GM12878 (cell line): ENCODE data around the gene MARK4. TPM values are rescaled to one million over a fixed set of nuclear protein-coding genes. Genes with fewer than 3 reads are reported as not detected.

Experiments used
- ATAC-seq: fragments of 200-7000 bp; cut with Tn5 transposase; 3 replicates; pipeline ENCODE4 v1.9.1; 2020; ENCODE audit warnings: mild to moderate bottlenecking, moderate library complexity
- BruUV-seq: library from RNA; stranded (reverse); fragments of 400-500 nt; replicated peaks from 2 replicates; lab custom pipeline; 2021; lab: Mats Ljungman, UMichigan
- CTCF ChIA-PET: fragments of 300-600 bp; sonication (Branson Sonifier 250); formaldehyde crosslinking; extraction: SDS; loops from one replicate; lab custom pipeline; 2021; ENCODE audit warnings: inconsistent platforms; lab: Yijun Ruan, JAX
- POLR2A ChIA-PET: fragments of 350-600 bp; formaldehyde crosslinking; extraction: SDS; loops from one replicate; lab custom pipeline; 2021; ENCODE audit warnings: inconsistent platforms; lab: Charles Lee
- RAD21 ChIA-PET: fragments of 300-600 bp; sonication (Branson Sonifier 250); formaldehyde crosslinking; loops from one replicate; lab custom pipeline; 2023; ENCODE audit warnings: antibody characterized with exemption; ENCODE audit not compliant: unreplicated experiment; lab: Charles Lee
- SMC1A ChIA-PET: fragments of 300-600 bp; sonication (Branson Sonifier 250); formaldehyde crosslinking; loops from one replicate; lab custom pipeline; 2023; ENCODE audit not compliant: unreplicated experiment, uncharacterized antibody; lab: Charles Lee
- DNase-seq: peaks from one replicate; pipeline ENCODE4 v3.0.0-alpha.2; 2011; ENCODE audit warnings: low read depth, low spot score
- FAIRE-seq: peaks from 3 replicates; lab custom pipeline; 2011; peaks lifted over from hg19 to GRCh38; lab: Jason Lieb, UNC
- H2AFZ ChIP-seq: 2 replicates; pipeline ENCODE4 v1.6.0; 2011; ENCODE audit warnings: low read depth, low read length, control low read depth; ENCODE audit not compliant: control insufficient read depth
- H3K27ac ChIP-seq: 2 replicates; pipeline ENCODE4 v1.5.1; 2011; ENCODE audit warnings: control low read depth; ENCODE audit not compliant: control insufficient read depth, insufficient read depth
- H3K27me3 ChIP-seq, 2 experiments: replicated peaks in 1 of 2; 2 replicates each; pipeline versions ENCODE4 v1.6.0 to v1.6.1; 2011; ENCODE audit warnings: low read length in 1 of 2; ENCODE audit not compliant: control insufficient read depth in 2 of 2, insufficient read depth in 2 of 2
- H3K36me3 ChIP-seq, 2 experiments: 2 replicates each; pipeline ENCODE4 v1.5.1; 2011; ENCODE audit warnings: low read length in 1 of 2; ENCODE audit not compliant: control insufficient read depth in 2 of 2, insufficient read depth in 2 of 2
- H3K4me1 ChIP-seq: 2 replicates; pipeline ENCODE4 v1.6.1; 2011; ENCODE audit warnings: mild to moderate bottlenecking, low read length, moderate library complexity, mixed read lengths; ENCODE audit not compliant: control insufficient read depth, insufficient read depth
- H3K4me2 ChIP-seq: 2 replicates; pipeline ENCODE4 v1.6.0; 2011; ENCODE audit warnings: control low read depth; ENCODE audit not compliant: control insufficient read depth, insufficient read depth
- H3K4me3 ChIP-seq: fragments of 200-600 bp; sonication (generic); 2 replicates; pipeline ENCODE4 v1.5.1; 2016
- H3K79me2 ChIP-seq: 2 replicates; pipeline ENCODE4 v1.6.0; 2011; ENCODE audit warnings: low read length; ENCODE audit not compliant: control insufficient read depth, insufficient read depth
- H3K9ac ChIP-seq: 2 replicates; pipeline ENCODE4 v1.8.0; 2011; ENCODE audit warnings: low read length, control low read depth, mixed read lengths; ENCODE audit not compliant: control insufficient read depth, insufficient read depth
- H3K9me3 ChIP-seq: replicated peaks from 3 replicates; pipeline ENCODE4 v1.5.1; 2011; ENCODE audit warnings: mild to moderate bottlenecking, low read length; ENCODE audit not compliant: control insufficient read depth, insufficient read depth
- H4K20me1 ChIP-seq: 2 replicates; pipeline ENCODE4 v1.6.0; 2011; ENCODE audit not compliant: control insufficient read depth, insufficient read depth
- ATF7 ChIP-seq: fragments of 450-650 bp; IDR thresholded peaks from 2 replicates; pipeline ENCODE4 v1.6.1; 2016; ENCODE audit warnings: low read depth, mild to moderate bottlenecking
- CBX5 ChIP-seq: sonication (generic); IDR thresholded peaks from 2 replicates; pipeline ENCODE4 v1.6.1; 2016; ENCODE audit warnings: low read depth, moderate library complexity, mild to moderate bottlenecking, inconsistent platforms
- CEBPB ChIP-seq, 2 experiments: fragments of 150-350 bp in 1 of 2; IDR thresholded peaks; 2 replicates each; pipeline ENCODE4 v1.6.1; 2012 to 2014; ENCODE audit warnings: low read depth in 2 of 2, low read length in 2 of 2, borderline replicate concordance in 1 of 2, inconsistent platforms in 1 of 2
- CHD1 ChIP-seq: IDR thresholded peaks from 2 replicates; pipeline ENCODE4 v1.6.1; 2012; ENCODE audit warnings: low read depth, low read length, improper control_type of control experiment
- ELK1 ChIP-seq: IDR thresholded peaks from 2 replicates; pipeline ENCODE4 v1.6.1; 2012; ENCODE audit warnings: low read depth, low read length, improper control_type of control experiment
- JUND ChIP-seq: IDR thresholded peaks from 2 replicates; pipeline ENCODE4 v1.6.1; 2012; ENCODE audit warnings: low read depth, mild to moderate bottlenecking, low read length, improper control_type of control experiment, moderate library complexity
- MEF2B ChIP-seq: fragments of 450-650 bp; IDR thresholded peaks from 2 replicates; pipeline ENCODE4 v1.6.1; 2018; ENCODE audit warnings: mild to moderate bottlenecking, moderate library complexity; ENCODE audit not compliant: partially characterized antibody, poor library complexity, severe bottlenecking
- MTA3 ChIP-seq: IDR thresholded peaks from 2 replicates; pipeline ENCODE4 v1.6.1; 2012; ENCODE audit warnings: low read length, inconsistent platforms, borderline replicate concordance
- PAX5 ChIP-seq: IDR thresholded peaks from 2 replicates; pipeline ENCODE4 v1.6.1; 2011; ENCODE audit warnings: low read depth, low read length, borderline replicate concordance
- RB1 ChIP-seq: fragments of 450-650 bp; formaldehyde crosslinking; IDR thresholded peaks from 2 replicates; pipeline ENCODE4 v1.6.1; 2017; ENCODE audit warnings: mild to moderate bottlenecking, borderline replicate concordance
- RCOR1 ChIP-seq: conservative IDR thresholded peaks from 2 replicates; pipeline ENCODE4 v1.6.1; 2012; ENCODE audit warnings: low read depth, low read length, improper control_type of control experiment
- SMAD1 ChIP-seq: fragments of 450-650 bp; IDR thresholded peaks from 2 replicates; pipeline ENCODE4 v1.6.1; 2018; ENCODE audit warnings: mild to moderate bottlenecking, low read depth; ENCODE audit not compliant: partially characterized antibody
- TCF12 ChIP-seq: IDR thresholded peaks from 2 replicates; pipeline ENCODE4 v1.6.1; 2011; ENCODE audit warnings: low read depth, mild to moderate bottlenecking, low read length
- WRNIP1 ChIP-seq: IDR thresholded peaks from 2 replicates; pipeline ENCODE4 v1.6.1; 2011; ENCODE audit warnings: low read depth, low read length, improper control_type of control experiment, borderline replicate concordance
- YY1 ChIP-seq: IDR thresholded peaks from 2 replicates; pipeline ENCODE4 v1.6.1; 2011; ENCODE audit warnings: low read depth, mild to moderate bottlenecking, low read length
- ZNF592 ChIP-seq: fragments of 450-650 bp; IDR thresholded peaks from 2 replicates; pipeline ENCODE4 v1.6.1; 2017; ENCODE audit warnings: mild to moderate bottlenecking, moderate library complexity
- ZZZ3 ChIP-seq: IDR thresholded peaks from 2 replicates; pipeline ENCODE4 v1.6.1; 2011; ENCODE audit warnings: low read depth; ENCODE audit not compliant: control insufficient read depth, insufficient read length
- WGBS: methylation state at CpG from one replicate; pipeline ENCODE4 v1.1.6; 2016; ENCODE audit warnings: low lambda C conversion rate; ENCODE audit not compliant: insufficient replicate concordance, insufficient coverage; ENCODE audit errors: missing lambda C conversion rate; 5-methylcytosine and 5-hydroxymethylcytosine counted together
- in situ Hi-C: fragments of 300-500 bp; cut with MboI; formaldehyde crosslinking; loops from 9 replicates; pipeline ENCODE4 v1.14.3; 2018; ENCODE audit warnings: mixed read lengths
- intact Hi-C: fragments of 100-400 bp; cut with micrococcal nuclease; formaldehyde crosslinking; loops from one replicate; pipeline ENCODE4 v1.14.2; 2022; ENCODE audit not compliant: unreplicated experiment
- polyA plus RNA-seq, 11 experiments: library from polyadenylated mRNA; depleted of rRNA in 4 of 11; unstranded in 6 of 11; stranded (reverse) in 5 of 11; fragments of >200 nt; fragmentation: Nextera tagmentation in 4 of 11; fragmentation: Illumina TruSeq in 1 of 11; extraction: Ambion mirVana in 4 of 11; extraction: Trizol in 1 of 11; gene quantifications; 1 replicate in 1 of 11; 2 replicates in 10 of 11; pipeline versions ENCODE4 v1.2.1 to v1.2.3, GENCODE V29; 2011 to 2016; ENCODE audit warnings: inconsistent platforms in 2 of 11, missing spikeins in 2 of 11, low read depth in 1 of 11
- total RNA-seq, 4 experiments: library from RNA; depleted of rRNA in 3 of 4; stranded (reverse); fragments of >200 nt in 3 of 4; fragmentation: Illumina TruSeq in 1 of 4; extraction: Trizol in 1 of 4; gene quantifications; 2 replicates each; pipeline versions ENCODE4 v1.2.1 to v1.2.3, GENCODE V29; 2013 to 2021

MARK4 gene
- total and polyA plus RNA-seq, 10 of the 15 experiments (the other 5 are each of a cell fraction or from before 2014, with no cell fraction given), result 0.66 to 24.3 (median 5.1) TPM

GRCh38 chr19:45298264-45298663 is 47.2 kb downstream of the MARK4 start (continued):
- TF ChIP-seq ELK1 (no peak), MTA3 (no peak), TCF12 (no peak), CEBPB (IDR thresholded peaks at IDR 0.05; ENCODE audit: borderline replicate concordance in 1 of 2, low read depth in 2 of 2, low read length in 2 of 2) (no peak), SMAD1 (no peak), PAX5 (no peak), CHD1 (no peak), RB1 (no peak)

GRCh38 chr19:45299719-45300118 is 48.6 kb downstream of the MARK4 start:
- H3K79me2 ChIP-seq, result no peaks in the 10 kb centered on the region
- no peak overlapping the region for H2AFZ ChIP-seq
- intact Hi-C loops, result no loop called here
- FAIRE-seq (no peak), DNase-seq (no peak), ATAC-seq (no peak)
- no peaks in the 10 kb centered on the region for H3K27me3 ChIP-seq
- WGBS, result 93% methylated on average over 6 of the region's 6 CpGs
- no peaks in the 10 kb centered on the region; a peak in 1 of 4 replicates for H3K36me3 ChIP-seq
- H3K9me3 ChIP-seq, result no peaks in the 10 kb centered on the region; the same call in 2 of the 3 replicates
- ChIA-PET SMC1A (no interaction called here), POLR2A (no interaction called here)
- in situ Hi-C loops, result no loop called here
- no TSS peak for BruUV-seq
- H3K4me2 ChIP-seq, result no peak overlapping the region
- no peaks in the 10 kb centered on the region for H4K20me1 ChIP-seq
- no peak overlapping the region for H3K27ac ChIP-seq
- no peak for TF ChIP-seq ZNF592
- TF ChIP-seq ZZZ3, result no peak
- no peak for TF ChIP-seq MEF2B
- TF ChIP-seq YY1, result no peak
- no peak for TF ChIP-seq RCOR1
- TF ChIP-seq WRNIP1, result no peak
- no peak for TF ChIP-seq JUND
- TF ChIP-seq ATF7, result no peak
- TF ChIP-seq CBX5, result no peak
- TF ChIP-seq, all 136 proteins: peak for 0
- Histone ChIP-seq H3K4me1 (no peaks in the 10 kb centered on the region), H3K4me3 (no peak overlapping the region), H3K9ac (no peak overlapping the region)
- RAD21 ChIA-PET, result no interaction called here
- CTCF ChIA-PET, result no interaction called here
